NCI-H460 (cell line): Measurements from ENCODE around the gene RAET1L. TPM values are rescaled to one million over a fixed set of nuclear protein-coding genes. Genes with fewer than 3 reads are reported as not detected.
"Not testable (repeated sequence)": the region's sequence is repeated elsewhere in the genome, so short reads cannot be mapped to it uniquely, and the experiment has no call there.

ENCODE experiments used
- DNase-seq: peaks from one replicate; pipeline ENCODE4 v3.0.0-alpha.2; 2016; ENCODE audit warnings: low read depth; ENCODE audit errors: extremely low read depth
- total RNA-seq: library from RNA; depleted of rRNA; stranded (reverse); fragments of >200 nt; shearing (Covaris generic); gene quantifications from 2 replicates; pipeline ENCODE4 v1.2.3, GENCODE V29; 2014

RAET1L gene
- total RNA-seq, 1 experiment from 2014 or later, result 0.20 TPM

DNA sequence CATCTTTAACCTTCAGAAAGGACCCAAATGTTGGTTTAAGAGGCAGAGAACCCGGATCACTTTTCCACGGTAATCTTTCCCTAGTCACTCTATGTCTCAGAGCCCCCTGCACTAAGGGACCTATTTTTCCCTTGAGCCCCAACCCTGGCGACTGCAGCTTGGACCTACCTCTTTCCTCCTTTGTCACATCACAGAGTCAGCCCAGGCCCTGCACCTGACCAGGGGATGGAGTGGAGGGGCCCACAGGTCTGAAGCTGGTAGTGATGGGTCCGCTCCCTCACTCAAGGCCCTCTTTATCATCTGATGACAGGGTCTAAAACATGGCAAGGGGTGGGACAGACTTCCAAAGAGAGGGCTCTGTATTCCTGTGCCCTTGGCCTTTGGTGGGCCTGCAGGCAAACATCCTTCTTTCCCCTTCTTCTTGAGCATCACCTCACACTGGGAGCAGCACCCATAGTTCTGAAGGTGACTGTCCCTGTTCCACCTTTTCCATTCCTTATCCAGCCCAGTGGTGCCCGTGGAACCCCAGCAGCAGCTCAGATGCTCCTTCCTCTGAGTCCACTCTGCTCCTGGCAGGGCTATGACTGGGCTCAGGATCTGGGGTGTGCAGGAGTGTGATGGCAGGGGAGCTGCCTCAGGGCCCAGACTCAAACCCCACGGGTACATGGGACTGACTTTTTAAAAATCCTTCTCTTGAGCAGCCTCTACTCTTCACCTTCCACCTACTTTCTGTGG is 6.3 kb downstream of the RAET1L start:
- DNase-seq, result no peak

DNA sequence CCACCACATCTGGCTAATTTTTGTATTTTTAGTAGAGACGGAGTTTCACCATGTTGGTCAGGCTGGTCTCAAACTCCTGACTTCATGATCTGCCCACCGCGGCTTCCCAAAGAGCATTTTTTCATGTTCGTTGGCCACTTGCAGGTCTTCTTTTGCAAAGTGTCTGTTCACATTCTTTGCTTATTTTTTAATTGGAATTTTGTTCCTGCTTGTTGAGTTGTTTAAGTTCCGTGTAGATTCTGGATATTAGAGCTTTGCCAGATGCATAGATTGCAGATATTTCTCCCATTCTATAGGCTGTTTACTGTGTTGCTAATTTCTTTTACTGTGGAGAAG is 8.2 kb downstream of the RAET1L start:
- not testable (repeated sequence) for DNase-seq

DNA sequence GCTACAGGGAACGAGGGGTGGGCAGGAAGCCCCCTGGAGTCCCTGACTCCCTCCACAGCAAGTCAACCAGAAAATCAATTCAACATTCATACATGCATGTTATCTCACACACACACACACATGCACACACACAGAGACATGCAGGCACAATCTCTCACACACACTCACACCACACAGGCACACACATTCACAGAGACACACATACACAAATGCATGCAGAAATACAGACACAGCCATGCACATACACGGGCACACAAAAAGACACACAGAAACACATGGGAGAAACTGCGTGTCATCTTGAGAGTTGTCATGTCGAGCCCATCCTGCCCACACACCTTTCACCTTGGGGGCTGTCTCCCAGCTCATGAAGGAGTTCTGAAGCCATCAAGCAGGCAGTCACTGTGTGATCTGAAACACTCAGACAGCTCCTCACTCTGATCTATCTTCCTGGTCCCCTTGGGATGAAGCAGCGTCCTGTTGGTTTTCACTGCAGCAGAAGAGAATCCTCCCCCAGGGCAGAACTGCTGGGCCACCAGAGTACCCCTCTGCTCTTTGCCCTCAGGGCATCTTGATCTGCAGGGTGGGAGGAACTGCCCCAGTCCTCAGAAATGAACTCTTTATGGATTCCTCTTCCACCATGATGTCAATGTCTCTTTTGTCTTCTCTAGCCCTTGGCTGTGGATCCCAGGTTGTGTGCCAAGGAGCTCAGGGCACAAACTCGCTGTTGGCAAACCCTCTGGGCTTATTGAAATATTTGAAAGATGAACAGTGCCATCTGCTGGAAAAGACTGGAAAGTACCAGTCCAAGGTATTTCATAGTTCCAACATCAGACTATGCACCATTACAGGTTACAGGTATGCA is 8.8 kb downstream of the RAET1L start:
- DNase-seq, result peak; percentile 64

DNA sequence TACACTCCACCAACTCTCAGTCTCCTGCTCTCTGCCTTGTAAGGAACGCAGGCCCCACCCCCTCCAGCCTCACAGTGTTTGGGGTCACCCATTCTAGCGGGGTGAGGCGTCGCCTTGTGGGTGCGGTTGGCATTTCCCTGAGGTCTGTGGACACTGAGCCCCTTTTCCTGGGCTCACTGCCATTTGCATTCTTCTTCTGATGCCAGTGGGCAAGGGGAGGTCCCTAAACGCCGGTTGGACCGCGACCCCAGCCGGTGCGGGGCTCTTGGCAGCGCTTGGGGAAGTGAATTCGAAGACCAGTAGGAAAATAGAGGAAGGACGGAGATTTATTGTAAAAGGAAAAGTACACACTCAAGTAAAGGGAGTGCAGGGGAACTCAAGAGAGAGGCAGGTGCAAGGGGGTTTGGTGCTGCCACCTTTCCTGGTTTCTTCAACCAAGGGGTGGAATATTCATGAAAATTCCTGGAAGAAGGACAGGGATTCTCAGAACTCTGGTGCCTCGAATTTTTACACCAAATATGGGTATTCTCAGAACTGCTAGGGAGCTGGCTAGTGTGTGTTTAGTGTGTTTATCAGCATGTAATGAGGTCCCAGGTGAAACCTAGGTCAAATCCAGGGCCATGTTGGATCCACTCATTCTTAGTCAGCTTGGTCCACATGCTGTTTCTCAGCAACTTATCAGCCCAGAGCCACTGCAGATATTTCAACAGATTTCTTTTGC is 9.9 kb downstream of the RAET1L start:
- DNase-seq, result not testable (repeated sequence)

DNA sequence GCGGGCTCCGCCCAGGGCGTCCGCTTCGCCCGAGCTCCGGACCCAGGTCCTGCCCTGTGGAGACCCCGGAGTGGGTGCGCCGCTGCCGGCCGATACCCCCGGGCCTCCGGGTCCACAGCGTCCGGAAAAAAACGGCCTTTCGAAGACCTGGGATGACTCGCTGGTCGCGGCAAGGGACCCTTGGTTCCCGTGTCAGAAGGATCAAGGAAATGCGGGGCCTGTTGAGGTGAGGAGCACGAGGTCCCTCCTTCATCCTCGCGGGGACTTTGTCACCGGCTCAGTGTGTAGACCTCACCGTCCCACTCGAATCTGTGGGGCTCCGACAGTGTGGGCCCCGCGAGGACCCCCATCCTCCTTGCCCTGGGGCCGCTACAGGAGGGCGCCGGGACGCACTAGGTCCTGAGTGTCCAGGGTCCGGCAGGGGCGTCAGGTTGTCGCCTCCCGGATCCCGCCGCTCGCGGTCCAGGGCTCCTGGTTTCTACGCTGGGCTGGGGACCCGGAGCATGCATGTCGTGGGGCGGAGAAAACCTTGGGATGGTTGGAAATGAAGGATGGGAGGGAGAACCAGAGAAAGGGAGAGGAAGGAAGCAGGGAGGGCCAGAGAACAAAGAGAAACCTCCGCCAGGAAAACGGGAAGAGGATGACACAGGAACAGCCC is 10.6 kb downstream of the RAET1L start:
- DNase-seq, result not testable (repeated sequence)

DNA sequence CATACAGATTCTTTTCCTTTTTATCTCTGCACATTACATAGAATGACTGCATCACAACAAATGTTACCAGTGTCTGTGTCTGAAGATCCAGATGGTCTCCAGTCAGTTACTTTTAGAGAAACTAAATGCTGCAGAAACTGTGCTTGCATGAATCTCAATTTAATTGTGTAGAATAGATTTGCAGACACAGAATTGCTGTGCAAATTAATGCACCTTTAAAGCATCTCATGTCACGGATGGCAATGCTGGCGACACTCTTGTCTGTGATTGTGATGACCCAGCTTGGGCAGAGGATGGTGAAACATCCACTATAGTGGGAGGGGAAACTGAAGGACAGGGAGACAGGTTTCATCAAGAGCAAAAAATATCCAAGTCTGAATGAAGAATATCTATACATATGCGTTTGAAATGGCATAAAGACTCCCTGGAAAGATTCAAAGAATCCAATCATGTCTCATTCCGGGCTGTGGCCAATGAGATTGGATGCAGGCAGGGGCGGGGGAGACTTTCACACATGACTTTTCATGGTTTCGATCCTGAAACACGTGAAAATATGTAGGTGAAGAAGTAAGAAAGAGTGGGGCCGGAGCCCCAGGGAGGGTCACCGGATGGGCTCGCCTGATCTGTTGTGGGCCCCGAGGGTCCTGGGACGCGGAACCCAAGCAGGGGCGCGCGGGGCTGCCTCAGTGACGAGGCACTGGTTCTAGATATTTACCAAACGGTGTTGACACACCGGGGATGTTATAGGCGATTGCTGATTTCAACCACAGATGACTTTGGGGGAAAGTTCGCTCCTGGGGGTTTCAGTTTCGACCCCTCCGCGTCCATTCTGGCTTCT is 11.3 kb downstream of the RAET1L start:
- DNase-seq, result not testable (repeated sequence)

DNA sequence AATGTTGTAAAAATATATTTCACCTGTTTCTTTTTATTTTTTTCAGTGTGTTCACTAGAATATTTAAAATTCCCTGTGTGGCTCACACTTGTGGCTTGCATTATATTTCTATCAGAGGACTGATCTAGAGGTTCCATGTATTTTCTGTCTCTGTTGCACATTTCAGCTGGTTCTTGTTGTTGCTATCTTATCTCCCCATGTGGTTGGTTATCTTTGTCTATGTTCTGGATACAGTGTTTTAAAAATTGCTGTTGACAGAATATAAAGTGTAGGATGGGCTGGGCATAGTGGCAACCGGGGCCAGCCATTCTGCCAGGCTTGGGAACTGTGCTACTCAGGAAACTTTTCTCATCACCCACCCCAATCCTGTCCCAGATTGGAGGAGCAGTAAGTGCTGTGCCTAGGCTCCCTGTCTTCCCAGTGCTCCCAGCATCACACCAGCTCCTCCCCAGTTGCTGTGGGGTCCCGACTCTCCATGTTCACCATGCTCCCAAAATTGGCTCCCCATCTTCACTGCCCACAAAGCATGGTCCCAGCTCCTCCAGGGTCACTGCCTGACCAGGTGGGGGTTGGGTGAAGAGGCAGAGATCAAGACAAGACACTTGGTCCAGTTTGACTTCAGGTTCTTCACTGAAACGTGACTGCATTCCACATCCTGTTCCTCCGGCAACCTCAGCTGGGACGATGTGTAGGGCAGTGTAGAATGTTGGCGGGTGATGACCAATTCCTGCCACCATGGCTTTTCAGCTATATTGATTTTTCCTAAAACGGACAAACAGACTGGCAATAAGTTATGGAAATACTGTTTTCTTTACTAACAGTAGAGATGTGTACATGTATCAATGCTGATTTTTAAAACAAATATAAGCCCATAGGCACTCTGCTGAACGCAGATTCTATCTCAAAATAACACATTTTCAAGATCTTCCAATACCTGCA is 12.2 kb downstream of the RAET1L start:
- not testable (repeated sequence) for DNase-seq

DNA sequence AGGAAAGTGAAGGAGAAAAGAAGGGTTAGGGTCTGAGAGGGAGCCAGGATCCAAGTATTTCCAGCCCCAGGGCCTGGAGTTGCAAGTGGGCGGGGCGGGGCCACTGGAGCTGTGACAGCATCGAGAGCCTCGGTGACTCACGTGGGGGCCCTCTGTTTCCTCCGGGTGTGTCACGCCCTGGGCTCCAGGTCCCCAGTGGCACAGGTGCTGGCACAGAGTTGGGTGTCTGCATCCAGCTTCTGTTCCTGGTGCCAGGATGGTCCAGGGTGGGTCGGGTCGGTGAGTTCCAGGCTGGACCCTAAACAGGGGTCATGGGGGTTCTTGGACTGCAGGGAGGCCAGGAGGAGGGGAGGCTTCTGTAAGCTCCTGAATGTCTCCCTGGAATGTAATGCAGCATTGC is 16.7 kb downstream of the RAET1L start:
- DNase-seq, result no peak

DNA sequence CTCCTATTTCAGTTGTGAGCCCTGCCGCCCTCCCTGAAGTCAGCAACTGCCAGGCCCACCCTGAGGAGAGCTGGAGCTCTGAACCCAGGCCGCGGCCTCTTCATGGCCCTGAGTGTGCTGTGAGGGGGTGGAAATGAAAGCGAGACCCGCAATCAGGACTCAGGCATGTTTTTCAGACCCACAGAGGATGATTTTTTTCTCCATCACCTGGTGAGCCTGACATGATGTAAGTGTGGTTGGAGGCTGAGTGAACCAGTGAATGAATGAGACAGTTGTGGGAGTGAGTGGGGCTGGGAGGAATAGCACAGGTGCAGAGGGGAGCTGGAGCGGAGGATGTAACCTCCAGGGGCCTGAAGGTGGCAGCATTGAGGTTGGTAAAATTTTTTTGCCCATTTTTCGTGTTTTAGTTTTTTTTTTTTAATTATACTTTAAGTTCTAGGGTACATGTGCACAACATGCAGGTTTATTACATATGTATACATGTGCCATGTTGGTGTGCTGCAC is 18.3 kb downstream of the RAET1L start:
- DNase-seq, result no peak

DNA sequence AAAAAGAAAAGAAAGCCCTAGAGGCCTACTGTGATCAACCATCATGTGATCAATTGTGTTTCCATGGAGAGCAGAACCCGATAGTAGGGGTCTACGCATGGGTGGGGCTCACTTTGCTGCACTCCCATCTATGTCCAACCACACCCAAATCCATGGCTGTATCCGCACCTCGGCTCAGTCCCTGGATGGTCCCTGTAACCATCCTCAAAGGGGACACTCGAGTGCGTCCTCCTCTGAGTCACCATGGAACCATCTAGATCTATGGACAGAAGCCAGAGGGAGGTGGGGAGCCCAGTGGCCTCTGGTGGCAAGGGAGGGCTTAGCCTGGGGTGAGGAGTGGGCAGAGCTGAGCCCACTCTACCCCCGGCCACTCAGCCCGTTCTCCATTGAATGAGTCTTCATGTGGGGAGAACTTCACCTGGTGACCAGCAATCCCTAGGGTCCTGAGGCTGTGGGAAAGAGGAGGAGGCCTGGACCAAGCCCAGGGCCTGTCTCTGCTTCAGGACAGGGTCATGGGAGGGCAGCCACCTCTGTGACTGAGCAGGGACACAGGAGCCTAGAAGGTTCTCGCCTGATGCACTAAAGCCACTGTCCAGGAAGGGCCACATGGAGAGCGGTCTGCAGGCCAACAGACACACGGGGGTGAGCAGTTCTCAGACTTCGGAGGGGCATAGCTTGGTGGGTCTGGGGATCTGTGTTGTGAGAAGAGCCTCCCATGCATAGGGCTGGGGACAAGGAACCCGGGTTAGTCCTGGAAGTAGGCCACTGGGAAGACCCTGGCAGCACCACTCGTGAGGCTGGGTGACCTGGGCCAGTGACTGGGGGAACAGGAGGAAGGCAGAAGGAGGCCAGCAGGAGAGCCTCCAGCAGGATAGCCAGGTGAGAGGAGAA is 19.3 kb downstream of the RAET1L start:
- no peak for DNase-seq

DNA sequence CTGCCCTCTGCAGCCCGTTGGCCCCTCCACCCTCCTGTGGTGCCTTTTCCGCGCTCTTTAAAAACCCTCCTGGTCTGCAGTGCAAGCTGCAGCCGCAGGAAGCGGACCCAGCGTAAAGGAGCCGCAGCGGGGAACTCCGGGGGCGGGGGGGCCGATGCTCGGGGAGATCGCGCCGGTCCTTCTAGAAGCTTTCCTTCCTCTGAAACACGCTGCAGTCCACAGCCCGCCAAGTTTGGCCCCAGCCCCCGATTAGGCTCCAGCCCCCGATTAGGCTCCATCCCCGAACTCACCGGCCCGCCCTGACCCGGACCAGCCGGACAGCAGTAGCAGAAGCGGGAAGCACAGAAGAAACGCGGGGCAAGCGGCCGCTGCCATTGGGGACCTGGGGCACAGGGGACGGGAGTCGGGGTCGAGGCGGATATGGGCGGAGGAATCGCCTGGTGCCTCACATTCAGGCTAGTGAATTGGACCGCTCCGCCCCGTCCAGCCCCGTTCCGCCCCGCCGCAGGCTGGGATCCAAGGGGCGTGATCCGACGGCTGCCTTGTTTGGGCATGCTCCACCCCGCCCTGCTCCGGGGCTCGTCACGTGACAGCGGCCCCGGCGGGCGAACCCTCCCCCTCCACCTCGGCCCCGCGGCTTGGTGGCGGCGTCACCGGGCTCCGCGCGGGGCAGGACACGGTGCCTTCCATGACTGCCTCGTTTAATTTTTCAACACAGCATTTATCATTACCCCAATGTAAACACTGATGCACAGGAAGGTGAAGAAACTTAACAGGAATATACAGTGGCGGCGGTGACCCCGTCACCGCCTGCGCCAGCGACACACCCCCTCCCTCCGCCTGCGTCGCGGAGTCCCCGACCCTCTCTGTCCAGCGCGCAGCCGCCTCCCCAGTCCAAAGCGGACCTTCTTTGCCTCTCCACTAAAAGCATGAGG is 20.3 kb downstream of the RAET1L start:
- DNase-seq, result peak; percentile 78

DNA sequence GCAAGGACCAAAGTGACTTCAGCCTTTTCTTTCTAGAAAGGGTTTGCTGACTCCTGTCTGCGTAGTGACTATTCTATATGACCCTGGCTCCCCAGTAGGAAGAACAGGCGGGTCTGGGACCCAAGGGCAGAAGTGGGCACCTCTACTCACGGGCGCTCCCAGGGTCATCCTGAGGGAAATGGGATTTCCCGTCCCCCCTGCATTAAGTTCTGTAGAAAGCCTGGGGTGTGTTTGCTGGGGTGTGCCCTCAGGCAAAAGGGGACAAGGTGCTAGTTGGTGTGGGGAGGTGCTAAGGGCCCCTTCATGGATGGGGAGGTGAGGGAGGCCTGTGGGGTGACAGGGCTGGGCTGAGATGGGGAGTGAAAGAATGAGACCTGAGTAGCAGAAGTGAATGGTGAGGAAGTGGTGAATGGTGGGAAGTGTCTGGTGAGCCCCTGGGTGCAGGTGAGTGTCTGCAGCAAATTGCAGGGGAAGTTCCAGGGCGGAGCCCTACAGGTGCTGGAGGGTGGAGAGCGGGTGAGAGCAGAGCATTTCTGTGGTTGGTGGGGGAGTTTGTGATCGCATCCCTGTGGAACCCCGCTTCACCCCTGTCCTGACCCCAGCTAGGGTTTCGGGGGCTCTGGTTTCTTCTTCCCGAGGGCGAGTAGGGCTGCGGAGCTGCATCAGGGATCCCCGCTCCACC is 21.1 kb downstream of the RAET1L start:
- no peak for DNase-seq

DNA sequence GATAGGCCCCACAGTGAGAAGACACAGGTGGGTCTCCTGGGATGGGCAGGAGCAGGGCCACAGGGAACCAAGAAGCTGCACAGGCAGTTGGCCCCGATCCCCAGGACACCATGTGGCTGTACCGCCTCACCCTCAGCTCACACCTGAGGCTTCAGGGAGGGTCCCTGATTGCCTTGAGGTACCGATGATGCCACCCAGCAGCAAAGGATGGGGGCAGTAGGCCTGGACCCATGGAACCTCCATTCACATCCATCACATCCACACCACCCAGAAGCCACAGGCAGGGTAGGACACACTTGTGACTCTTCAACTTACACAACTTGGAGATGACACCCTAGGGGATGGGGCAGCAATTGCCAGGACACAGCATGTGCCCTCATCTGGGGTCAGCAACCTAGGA is 21.7 kb downstream of the RAET1L start:
- not testable (repeated sequence) for DNase-seq

DNA sequence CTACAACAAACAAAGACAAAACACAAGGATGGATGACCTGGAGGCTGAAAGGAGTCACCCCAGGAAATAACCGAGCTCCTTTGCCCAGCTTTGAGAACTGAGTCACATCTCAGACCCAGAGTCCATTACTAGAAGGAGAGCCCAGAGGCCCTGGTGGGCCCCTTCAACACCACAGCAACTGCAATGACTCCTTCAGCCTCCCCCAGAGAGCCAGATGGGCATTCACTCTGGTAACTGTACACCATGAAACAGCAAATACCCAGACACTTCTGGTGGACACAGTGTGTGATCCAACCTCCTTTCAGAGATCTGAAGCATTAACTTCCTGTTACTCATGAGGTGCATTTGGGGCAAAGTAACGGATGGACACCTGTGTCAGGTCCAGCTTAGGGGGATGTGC is 22.6 kb downstream of the RAET1L start:
- no peak for DNase-seq

DNA sequence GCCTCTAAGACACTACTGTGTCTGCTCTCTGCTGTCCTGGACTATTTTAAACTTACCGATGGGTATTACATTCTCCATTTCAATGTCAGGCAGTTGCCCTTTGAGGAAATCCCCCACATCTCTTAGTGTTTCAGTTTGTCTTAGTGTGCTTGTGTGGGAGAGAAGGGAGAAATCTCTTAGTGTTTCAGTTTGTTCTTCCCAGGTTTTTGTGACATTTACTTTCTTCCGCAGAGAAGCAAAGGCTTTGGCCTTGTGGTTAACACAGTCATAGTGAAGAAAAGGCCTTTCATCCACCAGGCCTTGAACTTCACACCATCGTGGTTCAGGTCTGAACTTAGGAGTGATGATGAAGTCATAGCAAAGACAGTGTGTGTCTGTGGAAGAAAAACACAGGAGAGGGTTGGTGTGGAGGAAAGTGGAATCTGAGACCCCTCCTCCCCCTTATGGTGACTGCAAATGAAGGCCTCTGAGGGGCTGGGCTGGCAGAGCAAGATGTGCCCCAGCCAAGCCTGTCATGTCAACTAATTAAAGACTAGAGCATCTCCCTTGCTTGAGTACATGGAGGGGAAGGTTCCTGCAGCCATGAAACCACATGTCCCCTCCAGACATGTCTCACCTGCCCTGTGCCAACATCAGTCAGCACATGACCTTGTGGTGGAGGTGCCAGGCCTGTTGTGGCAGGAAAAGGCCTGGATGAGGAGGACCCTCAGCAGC is 23.9 kb downstream of the RAET1L start:
- no peak for DNase-seq
